GM12878 (cell line): ENCODE measurements around the gene IRF1.

Experiments
- CTCF ChIP-seq, 3 experiments: IDR thresholded peaks in 2 of 3; conservative IDR thresholded peaks in 1 of 3; 2 replicates each; pipeline ENCODE4 v1.5.1; 2011; ENCODE audit warnings: low read depth in 3 of 3, low read length in 3 of 3, mild to moderate bottlenecking in 3 of 3, control low read depth in 2 of 3, moderate library complexity in 2 of 3, inconsistent platforms in 1 of 3, mixed read lengths in 1 of 3; ENCODE audit not compliant: control insufficient read depth in 2 of 3, insufficient read depth in 1 of 3; ENCODE audit errors: extremely low read depth in 1 of 3
- ZNF274 ChIP-seq: IDR thresholded peaks from one replicate; pipeline ENCODE4 v1.8.0; 2011; ENCODE audit not compliant: insufficient read length, insufficient read depth

DNA sequence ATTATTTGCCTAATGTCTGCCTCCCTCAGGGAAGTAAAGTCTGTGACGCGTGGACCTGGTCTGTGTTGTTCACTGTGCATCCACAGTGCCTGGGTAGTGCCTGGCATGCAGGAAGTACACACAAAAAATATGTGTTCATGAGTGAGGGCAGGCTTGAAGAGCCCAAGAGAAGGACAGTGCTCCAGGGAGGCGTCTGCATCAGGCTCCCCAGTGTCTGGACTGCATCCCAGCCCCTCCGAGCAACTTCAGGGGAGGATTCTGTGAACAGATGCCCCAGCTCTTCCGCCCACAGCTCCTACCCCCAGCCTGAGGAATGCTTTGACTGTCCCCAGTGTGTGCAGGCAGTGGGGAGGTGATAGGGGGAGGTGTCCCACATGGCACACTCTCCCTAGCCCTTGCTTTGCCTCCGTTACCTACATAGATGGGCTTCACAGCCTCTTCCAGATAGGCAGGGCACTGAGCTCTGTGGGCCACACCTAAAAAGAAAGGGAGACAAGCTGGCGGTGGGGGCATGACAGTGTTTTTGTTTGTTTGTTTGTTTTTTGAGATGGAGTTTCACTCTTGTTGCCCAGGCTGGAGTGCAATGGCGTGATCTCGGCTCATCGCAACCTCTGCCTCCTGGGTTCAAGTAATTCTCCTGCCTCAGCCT is 25.4 kb downstream of the IRF1 start:
- TF ChIP-seq CTCF (IDR thresholded peaks at IDR 0.05 in 2 of 3, conservative IDR thresholded peaks at IDR 0.05 in 1 of 3; ENCODE audit: control insufficient read depth in 2 of 3, extremely low read depth in 1 of 3, insufficient read depth in 1 of 3, low read depth in 3 of 3, low read length in 3 of 3) (no peak), ZNF274 (no peak)
